HG03064 (cell line): ENCODE data around the gene MPO.
A peak's percentile ranks its signal among the peaks of the same experiment; 100 is the strongest.

Experiments used
- ATAC-seq: cut with Tn5 transposase; IDR thresholded peaks from one replicate; pipeline ENCODE4 v1.9.1; 2021; ENCODE audit warnings: low read depth; ENCODE audit not compliant: unreplicated experiment

The MPO gene, protein sequence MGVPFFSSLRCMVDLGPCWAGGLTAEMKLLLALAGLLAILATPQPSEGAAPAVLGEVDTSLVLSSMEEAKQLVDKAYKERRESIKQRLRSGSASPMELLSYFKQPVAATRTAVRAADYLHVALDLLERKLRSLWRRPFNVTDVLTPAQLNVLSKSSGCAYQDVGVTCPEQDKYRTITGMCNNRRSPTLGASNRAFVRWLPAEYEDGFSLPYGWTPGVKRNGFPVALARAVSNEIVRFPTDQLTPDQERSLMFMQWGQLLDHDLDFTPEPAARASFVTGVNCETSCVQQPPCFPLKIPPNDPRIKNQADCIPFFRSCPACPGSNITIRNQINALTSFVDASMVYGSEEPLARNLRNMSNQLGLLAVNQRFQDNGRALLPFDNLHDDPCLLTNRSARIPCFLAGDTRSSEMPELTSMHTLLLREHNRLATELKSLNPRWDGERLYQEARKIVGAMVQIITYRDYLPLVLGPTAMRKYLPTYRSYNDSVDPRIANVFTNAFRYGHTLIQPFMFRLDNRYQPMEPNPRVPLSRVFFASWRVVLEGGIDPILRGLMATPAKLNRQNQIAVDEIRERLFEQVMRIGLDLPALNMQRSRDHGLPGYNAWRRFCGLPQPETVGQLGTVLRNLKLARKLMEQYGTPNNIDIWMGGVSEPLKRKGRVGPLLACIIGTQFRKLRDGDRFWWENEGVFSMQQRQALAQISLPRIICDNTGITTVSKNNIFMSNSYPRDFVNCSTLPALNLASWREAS

DNA sequence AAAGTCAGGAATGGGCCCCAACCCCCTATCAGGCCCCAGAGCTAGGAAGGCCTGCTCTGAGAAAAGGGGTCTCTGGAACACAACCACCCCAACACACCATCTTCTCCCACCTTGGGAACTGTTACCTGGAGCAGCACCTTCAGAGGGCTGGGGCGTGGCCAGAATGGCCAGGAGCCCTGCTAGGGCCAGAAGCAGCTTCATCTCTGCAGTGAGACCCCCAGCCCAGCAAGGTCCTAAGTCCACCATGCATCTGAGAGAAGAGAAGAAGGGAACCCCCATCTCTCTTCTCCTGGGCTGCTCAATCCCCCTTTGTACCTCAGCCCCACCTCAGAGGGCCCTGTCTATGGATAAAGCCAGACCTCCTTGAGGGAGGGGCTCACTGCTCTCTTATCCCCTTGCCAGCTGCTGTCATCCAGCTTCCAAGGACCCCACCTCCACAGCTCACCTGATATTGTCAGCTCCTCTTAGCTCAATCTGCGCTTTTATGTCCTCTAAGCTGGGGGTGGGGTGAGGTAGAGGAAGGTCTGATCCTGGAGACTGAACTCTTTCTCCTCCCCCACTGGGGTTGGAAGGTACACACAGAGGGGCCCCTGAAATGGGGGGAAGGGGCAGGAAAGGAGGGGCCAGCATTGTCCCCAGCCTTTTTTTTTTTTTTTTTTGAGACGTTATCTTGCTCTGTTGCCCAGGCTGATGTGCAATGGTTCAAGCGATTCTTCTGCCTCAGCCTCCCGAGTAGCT lies at the start of gene MPO:
MPO (minus strand) TSS at position 456 of the 738 bp plus-strand sequence; CDS start at position 279, 177 bp downstream.
- no peak for ATAC-seq

DNA sequence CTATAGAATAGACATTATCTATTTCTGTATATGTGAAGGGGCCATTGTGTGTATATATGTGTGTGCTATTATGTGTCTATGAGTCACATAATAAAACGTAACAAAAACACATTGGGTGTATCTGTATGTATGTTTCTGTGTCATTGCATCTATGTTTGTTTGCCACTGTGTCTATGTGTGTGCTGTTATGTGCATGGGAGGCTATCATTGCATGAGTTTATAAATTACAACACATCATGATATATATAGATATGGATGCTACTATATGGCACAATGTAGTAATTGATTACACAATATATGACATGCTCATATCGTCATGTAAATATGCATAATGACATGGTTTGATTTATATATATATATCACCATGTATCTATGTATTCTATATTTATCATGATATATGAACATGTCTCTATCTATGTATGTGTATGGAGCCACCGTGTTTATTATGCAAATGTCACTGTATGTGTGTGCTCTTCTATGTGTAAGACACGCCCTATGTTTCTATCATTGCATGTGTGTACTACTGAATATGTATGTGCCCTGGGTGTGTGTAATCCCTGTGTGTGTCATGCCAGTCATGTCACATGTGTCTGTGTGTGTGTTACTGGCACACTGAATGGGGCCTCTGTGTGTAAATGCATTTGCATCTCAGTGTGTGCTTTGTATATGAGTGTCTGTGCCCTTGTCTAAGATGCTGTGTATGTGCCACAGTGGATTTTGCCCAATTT lies 49.2 kb upstream of the MPO start:
- ATAC-seq = peak; percentile 8

DNA sequence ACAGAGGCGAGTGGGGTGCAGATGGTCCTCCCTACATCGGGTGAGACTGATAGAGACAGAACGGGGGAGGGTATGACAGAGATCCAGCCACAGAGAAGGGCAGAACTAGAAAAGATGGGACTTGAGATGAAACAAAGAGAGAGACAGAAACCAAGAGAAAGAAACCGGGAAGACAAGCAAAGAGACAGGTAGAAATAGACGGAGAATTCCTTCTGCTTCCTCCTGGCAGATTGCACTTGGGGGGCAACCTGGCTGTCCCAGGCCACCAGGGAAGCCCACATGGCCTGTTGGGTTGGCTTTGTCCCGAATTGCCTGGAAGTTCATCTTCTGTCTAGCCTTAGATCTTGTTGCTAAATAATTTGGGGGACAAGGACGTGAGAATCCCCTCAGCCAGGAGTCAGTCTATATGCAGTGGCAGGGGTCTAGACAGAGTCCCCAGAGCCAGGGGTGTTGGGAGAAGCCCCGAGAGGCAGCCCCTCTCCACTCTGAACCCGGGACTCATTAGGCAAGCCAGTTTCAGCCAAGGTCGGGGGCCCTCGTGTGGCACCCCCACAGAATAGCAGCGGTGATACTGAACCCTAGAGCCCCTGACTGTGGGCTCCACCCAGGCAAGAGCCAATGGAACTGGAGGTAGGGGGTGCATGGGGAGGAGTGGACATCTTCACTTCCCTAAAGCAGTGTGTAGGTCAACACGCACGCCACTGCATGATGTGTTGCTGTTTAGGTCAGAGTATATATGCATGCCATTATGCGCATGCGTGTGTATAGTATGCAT lies 48.5 kb upstream of the MPO start:
- peak; percentile 36 for ATAC-seq

DNA sequence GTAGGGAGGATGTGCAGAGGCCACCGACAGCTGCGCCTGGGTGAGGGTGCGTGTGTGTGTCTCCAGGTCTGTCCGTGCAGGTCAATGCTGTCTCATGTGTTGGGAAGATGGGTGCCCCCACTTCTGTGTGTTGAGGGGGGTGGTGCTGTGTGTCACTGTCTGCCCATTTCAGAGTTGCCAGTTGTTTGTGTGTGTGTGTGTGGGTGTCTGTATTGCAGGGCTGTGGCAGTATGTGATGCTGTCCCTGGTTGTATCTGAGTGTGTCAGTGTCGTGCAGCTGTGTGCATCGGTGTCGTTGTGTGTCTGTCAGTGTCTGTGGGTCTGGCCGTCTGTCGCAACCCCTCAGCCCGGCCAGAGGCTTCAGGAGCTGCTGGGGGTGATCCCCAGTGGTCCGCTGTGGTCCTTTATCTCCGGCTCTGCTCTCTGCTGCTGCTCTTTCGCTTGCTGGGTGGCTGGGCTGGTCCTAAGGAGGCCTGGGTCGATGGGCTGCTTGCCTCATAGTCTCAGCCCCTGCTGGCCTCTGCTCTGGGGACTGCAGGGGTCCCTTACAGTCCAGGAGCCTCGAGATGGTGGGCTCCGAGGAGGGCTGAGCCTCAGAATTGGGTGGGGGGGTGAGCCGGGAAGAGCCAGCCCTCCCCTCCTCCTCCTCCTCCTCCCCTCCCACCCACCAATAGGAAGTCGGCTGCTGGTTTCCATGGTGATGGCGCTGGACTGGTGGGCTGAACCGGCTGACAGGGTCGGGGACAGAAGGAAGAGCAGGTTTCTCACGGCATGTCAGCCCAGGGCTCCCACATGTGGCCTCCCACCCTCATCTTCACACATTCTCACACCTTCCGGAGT lies 47.7 kb upstream of the MPO start, which contains the start of gene TSPOAP1:
TSPOAP1 (minus strand) TSS at position 601 of the 840 bp plus-strand sequence. CDS start 875 bp downstream, outside the sequence.
- no peak for ATAC-seq

DNA sequence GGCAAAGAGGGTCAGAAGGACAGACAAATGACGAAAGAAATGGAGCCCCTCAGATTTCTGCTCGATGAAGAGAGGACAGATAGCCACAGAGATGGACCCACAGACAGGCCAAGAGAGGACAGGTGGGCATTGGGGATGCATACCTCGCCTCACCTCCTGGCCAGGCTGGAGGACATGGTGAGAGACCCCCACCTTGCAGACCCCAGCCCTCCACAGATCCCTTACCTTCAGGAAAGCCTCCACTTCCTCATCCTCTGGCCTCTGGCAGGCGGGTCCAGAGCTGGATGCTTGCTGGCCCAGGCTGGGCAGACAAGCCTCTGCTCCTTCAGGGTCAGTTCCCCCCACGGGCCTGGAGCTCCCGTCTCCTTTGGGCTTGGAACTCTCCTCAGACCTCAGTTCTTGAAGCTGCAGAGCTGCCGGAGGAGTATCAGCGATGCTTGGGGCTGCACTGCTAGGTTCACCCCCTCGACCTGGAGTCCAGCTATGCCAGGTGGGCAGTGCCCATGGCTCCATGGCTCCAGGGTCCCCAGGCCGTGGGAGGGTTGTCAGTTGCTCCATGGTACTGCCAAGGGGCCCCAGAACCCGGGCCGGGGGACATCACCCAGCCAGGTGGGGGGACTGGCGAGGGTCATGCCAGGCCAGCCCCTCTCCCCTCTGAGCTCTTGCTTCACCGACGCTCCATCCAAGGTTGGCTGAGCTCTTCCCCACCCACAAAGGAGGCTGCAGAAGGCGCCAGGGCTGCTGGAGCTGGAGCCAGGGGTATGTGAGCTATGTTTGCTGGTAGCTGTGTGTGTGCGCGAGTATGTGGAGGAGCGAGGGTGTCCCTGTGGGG lies 46.8 kb upstream of the MPO start:
- no peak for ATAC-seq

DNA sequence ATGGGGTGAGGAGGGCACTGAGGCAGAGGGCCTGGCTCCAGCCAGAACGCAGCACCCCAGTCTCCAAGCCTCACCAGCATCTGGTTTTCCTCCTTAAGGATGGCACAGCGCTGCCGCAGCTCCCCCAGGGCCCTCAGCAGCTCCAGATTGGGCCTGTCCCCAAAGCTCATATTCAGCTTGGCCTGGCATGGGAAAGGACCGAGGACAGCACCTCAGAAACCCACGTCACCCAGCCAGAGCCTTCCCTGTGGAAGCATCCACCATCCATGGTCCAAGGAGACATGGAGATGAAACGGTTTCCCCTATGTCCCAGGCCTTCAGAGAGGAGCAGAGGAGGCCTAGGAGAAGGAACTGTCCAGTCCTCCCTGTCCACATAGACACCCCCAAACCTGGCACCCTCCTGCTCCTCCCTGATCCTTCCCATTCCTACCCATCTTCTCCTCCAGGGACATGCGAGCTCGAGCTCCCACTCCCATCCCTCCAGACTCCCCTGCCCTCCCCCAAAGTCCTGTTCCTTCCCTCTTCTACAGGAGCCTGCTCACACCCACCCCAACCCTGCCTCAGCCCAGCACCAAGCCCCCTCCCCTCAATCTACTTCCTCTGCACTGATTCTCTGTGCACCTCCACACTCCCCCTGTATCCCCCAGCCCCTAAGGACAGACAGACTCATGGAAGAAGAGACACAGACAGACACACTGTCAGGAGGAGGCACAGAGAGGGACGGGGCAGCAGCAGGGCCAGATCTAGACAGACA lies 46.1 kb upstream of the MPO start:
- no peak for ATAC-seq

DNA sequence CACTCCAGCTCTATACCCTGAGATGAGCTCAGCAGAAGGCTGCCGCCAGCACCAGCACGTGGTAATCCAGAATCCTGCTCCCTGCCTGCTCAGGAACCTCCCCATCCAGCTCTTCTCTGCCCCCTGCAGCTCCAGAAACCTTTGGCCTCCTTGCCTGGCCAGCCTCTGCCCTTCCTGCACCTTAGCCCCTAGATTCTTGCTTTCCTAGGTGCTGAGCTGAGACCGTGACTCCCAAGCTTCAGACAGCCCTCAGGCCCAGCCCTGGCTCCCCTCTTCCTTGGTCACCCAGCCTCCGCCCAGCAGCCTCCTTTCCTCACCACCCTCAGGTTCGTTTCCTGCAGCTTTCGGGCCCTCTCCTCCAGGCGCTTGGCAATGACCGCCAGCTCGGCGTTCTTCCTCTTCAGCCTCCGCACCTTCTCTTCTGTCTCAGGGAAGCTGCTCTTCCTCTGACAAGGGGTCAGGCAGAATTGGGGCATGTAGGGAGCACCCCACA lies 45.3 kb upstream of the MPO start:
- no peak for ATAC-seq

DNA sequence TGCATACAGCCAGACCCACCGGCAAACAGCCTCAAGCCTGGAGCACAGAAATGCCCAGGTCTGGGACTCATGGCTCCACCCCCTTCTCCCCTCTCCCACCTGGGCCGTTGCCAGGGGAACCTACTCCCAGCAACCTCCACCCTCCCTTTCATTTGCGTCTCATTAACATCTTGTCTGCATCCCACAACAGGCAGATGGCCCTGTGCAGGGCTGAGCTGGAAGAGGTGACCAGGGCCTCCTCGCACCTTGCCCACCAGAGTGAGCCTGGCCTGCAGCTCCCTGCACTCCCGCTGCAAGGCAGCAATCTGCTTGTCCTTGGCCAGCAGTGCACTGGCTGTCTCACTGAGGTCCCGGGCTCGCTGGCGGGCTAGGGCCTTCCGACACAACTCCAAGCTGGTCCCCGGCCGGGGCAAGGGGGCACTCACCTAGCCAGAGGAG lies 44.6 kb upstream of the MPO start:
- ATAC-seq = no peak

DNA sequence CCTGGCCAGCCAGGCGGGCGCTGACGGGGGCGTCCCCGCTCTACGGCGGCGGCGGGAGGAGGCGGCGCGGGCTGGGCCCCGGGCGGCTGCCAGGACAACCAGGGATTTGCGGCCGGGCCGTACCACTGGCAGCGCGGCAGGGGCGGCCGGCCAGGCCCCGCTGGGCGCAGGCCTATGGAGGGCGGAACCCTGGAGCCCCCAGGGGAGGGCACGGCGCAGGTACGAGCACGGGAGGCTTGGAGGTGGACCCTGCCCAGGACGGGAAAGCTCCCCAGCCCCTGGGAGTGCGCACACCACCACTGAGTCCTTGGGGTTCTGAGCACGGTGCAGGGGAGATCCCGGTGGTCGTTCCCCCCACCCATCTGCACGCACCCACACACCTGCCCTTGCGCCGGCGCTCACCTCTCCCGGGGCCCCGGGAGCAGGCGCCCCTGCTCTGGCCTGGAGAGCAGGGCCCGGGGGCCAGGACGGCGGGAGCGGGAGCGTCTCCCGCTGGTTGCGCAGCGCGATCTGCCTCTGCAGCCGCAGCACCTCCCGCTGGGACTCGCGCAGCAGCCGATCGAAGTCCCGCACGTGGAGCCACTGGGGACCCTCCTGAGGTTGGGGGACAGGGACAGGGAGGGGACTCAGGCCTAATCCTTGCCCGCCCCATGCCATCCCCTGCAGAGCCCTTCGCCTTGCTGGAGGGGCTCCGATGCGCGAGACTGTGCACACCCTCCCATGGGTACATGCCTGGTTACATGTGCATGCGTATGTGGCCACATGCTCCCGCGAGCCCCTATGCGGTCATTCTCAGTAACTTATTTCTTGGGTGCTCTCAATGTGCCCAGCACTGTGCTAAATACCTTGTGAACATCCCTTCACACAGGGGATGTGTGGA lies 43.9 kb upstream of the MPO start:
- no peak for ATAC-seq

DNA sequence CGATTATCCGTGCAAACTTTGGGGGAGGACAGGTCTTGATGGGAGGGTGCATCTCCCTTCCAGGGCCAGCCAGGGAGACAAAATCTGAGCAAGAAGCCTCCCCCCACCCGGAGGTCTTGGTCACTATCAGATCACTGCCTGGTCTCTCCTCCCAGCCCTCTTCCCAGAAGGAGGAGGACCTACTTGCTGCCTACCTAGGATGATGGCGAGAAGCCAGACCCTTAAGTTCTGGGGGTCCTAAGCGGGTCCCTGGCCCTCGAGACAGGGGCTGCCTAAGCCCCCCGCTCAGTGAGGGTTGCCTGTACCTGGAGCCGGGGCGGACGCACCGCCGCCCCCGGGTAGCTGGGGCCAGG lies 43.3 kb upstream of the MPO start:
- no peak for ATAC-seq

DNA sequence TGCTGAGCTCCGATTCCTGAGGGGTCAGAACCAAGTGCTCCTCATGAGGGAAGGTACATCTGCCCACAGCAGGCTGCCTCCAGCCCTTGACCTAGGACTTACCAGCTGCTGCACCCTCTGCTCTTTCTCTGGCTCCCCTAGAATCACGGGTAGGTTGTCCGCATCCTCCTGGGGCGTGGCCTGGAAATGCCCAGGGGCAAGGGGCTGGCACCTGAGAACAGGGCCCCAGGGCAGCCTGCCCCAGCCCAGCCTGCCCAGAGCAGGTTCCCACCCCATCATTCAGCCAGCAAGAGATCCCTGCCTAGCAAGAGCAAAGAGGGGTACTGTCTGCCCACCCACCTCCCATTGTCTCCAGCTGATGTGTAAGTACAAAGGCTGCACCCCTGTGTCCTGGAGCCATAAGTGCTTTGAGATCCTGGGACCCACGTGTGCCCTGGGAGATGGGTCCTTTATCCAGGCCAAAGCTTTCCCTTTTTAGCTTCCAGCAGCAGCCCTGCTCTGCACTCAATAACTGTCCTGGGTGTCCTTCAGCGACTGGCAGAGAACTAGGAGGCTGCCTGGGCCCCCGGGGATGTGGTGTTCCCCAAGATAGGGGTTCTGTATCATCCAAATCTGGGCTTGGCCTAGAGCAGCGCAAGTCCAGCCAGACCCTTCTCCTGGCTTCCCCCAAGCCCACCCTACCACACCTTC lies 42.8 kb upstream of the MPO start:
- no peak for ATAC-seq

DNA sequence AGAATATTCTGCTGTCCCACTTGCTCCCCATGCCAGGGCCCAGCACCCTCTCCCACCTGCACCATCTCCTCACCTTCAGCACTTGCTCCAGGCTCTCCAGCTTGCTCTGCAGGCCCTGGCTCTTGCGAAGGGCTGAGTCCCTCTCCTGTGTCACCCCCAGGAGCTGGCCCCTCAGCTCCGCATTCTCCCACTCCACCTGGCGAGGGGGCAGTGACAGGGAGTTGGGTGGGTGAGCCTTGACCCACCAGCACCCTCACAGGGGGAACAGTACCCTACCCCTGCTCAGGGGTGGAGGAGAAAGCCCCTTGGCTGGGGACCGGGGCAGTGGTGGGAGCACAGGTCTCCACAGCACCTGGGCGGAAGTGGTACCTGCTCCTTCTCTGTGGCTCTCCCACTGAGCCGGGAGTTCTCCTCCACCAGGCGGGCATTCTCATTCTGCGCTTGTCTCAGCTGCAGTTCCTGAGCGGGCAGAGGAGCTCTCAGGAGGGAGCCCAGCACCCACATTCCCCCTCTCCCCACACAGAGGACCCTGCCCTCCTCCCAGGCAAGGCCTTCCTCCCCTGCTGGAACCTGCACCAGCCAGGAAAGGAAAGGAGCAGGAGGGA lies 41.9 kb upstream of the MPO start:
- no peak for ATAC-seq

DNA sequence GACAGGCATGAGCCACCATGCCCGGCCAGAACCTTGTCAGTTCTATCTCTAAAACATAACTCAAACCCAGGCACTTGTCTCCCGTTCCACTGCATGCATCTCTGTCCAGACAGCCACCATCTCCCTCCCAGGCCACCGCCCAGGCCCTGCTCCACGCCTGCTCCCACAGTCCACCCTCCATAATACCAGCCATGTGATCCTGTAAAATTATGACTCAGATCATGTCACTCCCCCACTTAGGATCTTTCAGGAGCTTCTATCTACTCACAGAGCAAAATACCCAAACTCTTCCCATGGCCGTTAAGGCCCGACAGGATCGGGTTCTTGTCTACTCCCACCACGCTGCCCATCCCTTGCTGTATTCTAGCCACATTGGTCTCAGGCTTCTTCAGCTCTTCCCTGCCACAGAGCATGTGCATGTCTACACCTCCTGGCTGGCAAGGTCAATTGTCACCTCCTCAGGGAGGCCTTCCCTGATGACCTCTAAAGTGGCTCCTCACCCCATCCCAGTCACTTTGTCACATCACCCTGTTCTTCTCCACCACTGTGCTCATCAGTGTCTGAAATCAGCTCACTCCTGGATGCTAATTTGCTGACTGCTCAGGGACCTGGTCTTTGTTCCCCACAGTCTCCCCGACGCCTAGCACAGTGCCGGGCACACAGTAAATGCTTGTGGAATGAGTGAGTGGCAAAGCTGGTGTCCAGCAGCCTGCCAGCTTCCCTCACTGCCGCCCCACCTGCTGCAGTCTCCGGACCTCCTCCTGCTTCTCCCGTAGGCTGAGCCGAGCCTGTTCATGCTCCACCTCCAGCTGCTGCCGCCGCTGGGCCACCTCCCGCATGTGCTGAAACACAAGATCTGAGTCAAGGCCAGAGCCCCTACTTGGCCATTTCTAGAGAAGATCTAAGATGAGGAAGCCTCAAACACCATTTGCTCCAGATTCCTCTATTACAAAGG lies 41.1 kb upstream of the MPO start:
- ATAC-seq = no peak
